ENCODE measurements around the gene KCNQ1. TPM values are rescaled to one million over a fixed set of nuclear protein-coding genes. Genes with fewer than 3 reads are reported as not detected.

Gene KCNQ1
- total and polyA plus RNA-seq, 2 donors (not counting 1 experiment from before 2014, with no cell fraction given): 21.5 to 28.8 TPM

DNA sequence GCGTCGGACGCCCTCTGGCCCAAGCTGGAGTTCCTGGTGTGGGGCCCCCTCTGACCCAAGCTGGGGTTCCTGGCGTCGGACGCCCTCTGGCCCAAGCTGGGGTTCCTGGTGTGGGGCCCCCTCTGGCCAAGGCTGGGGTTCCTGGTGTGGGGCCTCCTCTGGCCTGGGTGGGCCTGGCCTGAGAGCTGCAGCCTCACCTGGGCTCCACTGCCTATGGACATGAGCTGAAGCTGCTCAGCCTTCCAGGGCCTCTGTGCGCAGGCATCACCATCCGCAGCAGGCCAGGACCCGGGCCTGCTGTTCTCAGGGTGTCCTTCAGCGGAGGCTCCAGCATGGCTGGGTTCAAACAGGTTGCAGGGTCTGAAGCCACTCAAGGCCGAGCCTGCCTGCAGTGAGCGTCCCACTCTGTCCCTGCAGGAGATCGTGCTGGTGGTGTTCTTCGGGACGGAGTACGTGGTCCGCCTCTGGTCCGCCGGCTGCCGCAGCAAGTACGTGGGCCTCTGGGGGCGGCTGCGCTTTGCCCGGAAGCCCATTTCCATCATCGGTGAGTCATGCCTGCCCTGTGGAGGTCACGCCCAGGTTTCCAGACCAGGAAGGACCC, 125.5 kb downstream of the KCNQ1 start:
- ChIA-PET CTCF (no interaction called here), POLR2A (no interaction called here)
- intact Hi-C loops (cut with micrococcal nuclease): no loop called here
- ATAC-seq (ENCODE audit: low read depth): no peak
- Mint-ChIP-seq H3K9me3 (ENCODE audit: insufficient read depth) (no peaks in the 10 kb centered on the region), H3K4me3 (no peak overlapping the region), H3K27me3 (no peaks in the 10 kb centered on the region), H3K4me1 (no peaks in the 10 kb centered on the region), H3K27ac (no peak overlapping the region)
- H3K9me3 ChIP-seq (ENCODE audit: control extremely low read depth in 1 of 3, control insufficient read depth in 2 of 3, insufficient read depth in 1 of 3, low read length in 2 of 3): no peaks in the 10 kb centered on the region
- H3K4me2 ChIP-seq (replicated peaks; ENCODE audit: low read depth, low read length, poor library complexity, severe bottlenecking): no peak overlapping the region
- peaks cover 0 to 2% of the 10 kb centered on the region in 2 experiments for H3K36me3 ChIP-seq (replicated peaks in 1 of 2; ENCODE audit: control extremely low read depth in 1 of 2, control insufficient read depth in 1 of 2, extremely low read depth in 1 of 2, insufficient read depth in 2 of 2, low read length in 1 of 2)
- H3K4me1 ChIP-seq (ENCODE audit: control insufficient read depth in 2 of 2, insufficient read depth in 2 of 2, low read length in 2 of 2): no peaks in the 10 kb centered on the region
- no peak for DNase-seq
- TF ChIP-seq, protein P1, sequence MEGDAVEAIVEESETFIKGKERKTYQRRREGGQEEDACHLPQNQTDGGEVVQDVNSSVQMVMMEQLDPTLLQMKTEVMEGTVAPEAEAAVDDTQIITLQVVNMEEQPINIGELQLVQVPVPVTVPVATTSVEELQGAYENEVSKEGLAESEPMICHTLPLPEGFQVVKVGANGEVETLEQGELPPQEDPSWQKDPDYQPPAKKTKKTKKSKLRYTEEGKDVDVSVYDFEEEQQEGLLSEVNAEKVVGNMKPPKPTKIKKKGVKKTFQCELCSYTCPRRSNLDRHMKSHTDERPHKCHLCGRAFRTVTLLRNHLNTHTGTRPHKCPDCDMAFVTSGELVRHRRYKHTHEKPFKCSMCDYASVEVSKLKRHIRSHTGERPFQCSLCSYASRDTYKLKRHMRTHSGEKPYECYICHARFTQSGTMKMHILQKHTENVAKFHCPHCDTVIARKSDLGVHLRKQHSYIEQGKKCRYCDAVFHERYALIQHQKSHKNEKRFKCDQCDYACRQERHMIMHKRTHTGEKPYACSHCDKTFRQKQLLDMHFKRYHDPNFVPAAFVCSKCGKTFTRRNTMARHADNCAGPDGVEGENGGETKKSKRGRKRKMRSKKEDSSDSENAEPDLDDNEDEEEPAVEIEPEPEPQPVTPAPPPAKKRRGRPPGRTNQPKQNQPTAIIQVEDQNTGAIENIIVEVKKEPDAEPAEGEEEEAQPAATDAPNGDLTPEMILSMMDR (IDR thresholded peaks at IDR 0.05): no peak
- no peak for TF ChIP-seq EZH2 (IDR thresholded peaks at IDR 0.05; ENCODE audit: borderline replicate concordance, insufficient read depth, low read depth, low read length, poor library complexity, severe bottlenecking)
- 94% methylated on average over 26 of the region's 26 CpGs for WGBS (ENCODE audit: insufficient coverage)
- no peak overlapping the region for H3K27ac ChIP-seq (ENCODE audit: low read length in 2 of 2)
- H4K20me1 ChIP-seq (ENCODE audit: control insufficient read depth, insufficient read depth, low read length, poor library complexity, severe bottlenecking): peaks cover 7% of the 10 kb centered on the region
- H3K27me3 ChIP-seq (replicated peaks in 1 of 4; ENCODE audit: control extremely low read depth in 1 of 4, control insufficient read depth in 3 of 4, insufficient read depth in 4 of 4, low read length in 3 of 4): no peaks in the 10 kb centered on the region
- H3K4me3 ChIP-seq (ENCODE audit: control extremely low read depth in 1 of 5, extremely low read depth in 1 of 5, insufficient read depth in 1 of 5, low read depth in 2 of 5, low read length in 4 of 5): no peak overlapping the region
- no peaks in the 10 kb centered on the region for H3K79me2 ChIP-seq (ENCODE audit: control insufficient read depth, insufficient read depth, low read length)
- no peak overlapping the region for H2AFZ ChIP-seq (ENCODE audit: insufficient read depth, low read depth, low read length, poor library complexity, severe bottlenecking)
- H3K9ac ChIP-seq (ENCODE audit: low read length): no peak overlapping the region

DNA sequence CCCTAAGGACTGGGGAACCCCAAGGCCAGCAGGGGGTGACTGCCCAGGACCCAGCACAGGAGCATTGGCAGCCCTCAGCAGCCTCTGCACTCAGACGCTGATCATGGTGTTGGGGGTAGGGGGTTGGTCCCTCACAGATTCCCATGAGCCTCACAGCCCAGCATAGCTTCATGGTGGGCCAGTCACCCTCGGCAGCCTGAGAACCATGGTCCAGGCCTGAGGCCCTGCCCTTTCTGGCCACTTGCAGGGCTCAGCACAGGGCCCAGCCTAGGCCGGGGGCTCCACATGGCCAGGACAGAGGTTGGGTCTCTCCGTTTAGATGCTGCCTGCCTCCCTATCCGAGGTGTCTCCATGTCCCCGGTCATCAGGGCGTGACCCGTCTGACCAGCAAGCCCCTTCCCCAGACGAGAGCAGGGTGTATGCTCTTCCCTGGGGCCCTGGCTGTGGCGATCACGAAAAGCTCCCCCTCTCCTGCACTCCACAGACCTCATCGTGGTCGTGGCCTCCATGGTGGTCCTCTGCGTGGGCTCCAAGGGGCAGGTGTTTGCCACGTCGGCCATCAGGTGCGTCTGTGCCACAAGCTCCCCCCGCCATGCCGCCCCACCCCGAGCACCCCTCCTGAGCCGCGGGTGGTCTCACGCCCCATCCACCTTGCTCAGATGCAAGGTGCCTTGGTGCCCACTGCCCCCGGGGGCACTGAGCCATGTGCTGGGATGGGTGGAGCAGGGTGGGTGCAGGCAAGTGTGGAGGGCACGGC, 126.2 kb downstream of the KCNQ1 start:
- Histone ChIP-seq H3K36me3 (replicated peaks in 1 of 2; ENCODE audit: control extremely low read depth in 1 of 2, control insufficient read depth in 1 of 2, extremely low read depth in 1 of 2, insufficient read depth in 2 of 2, low read length in 1 of 2) (peaks cover 0 to 2% of the 10 kb centered on the region in 2 experiments), H3K4me2 (replicated peaks; ENCODE audit: low read depth, low read length, poor library complexity, severe bottlenecking) (no peak overlapping the region), H3K27ac (ENCODE audit: low read length in 2 of 2) (no peak overlapping the region), H2AFZ (ENCODE audit: insufficient read depth, low read depth, low read length, poor library complexity, severe bottlenecking) (no peak overlapping the region), H3K27me3 (replicated peaks in 1 of 4; ENCODE audit: control extremely low read depth in 1 of 4, control insufficient read depth in 3 of 4, insufficient read depth in 4 of 4, low read length in 3 of 4) (no peaks in the 10 kb centered on the region), H3K9me3 (ENCODE audit: control extremely low read depth in 1 of 3, control insufficient read depth in 2 of 3, insufficient read depth in 1 of 3, low read length in 2 of 3) (no peaks in the 10 kb centered on the region), H4K20me1 (ENCODE audit: control insufficient read depth, insufficient read depth, low read length, poor library complexity, severe bottlenecking) (peaks cover 7% of the 10 kb centered on the region), H3K4me1 (ENCODE audit: control insufficient read depth in 2 of 2, insufficient read depth in 2 of 2, low read length in 2 of 2) (no peaks in the 10 kb centered on the region), H3K4me3 (ENCODE audit: control extremely low read depth in 1 of 5, extremely low read depth in 1 of 5, insufficient read depth in 1 of 5, low read depth in 2 of 5, low read length in 4 of 5) (no peak overlapping the region), H3K79me2 (ENCODE audit: control insufficient read depth, insufficient read depth, low read length) (no peaks in the 10 kb centered on the region), H3K9ac (ENCODE audit: low read length) (no peak overlapping the region)
- ChIA-PET CTCF (no interaction called here), POLR2A (no interaction called here)
- Mint-ChIP-seq H3K4me3 (no peak overlapping the region), H3K9me3 (ENCODE audit: insufficient read depth) (no peaks in the 10 kb centered on the region), H3K4me1 (no peaks in the 10 kb centered on the region), H3K27ac (no peak overlapping the region), H3K27me3 (no peaks in the 10 kb centered on the region)
- ATAC-seq (ENCODE audit: low read depth) (no peak), DNase-seq (no peak)
- TF ChIP-seq, protein P1 (IDR thresholded peaks at IDR 0.05): no peak
- TF ChIP-seq EZH2 (IDR thresholded peaks at IDR 0.05; ENCODE audit: borderline replicate concordance, insufficient read depth, low read depth, low read length, poor library complexity, severe bottlenecking): no peak
- 95% methylated on average over 23 of the region's 25 CpGs for WGBS (ENCODE audit: insufficient coverage)
- intact Hi-C loops (cut with micrococcal nuclease): no loop called here

Data from B cell (primary cell).